GM12878 (cell line): Measurements from ENCODE around the gene CCDC63. TPM values are rescaled to one million over a fixed set of nuclear protein-coding genes. Genes with fewer than 3 reads are reported as not detected.

ENCODE experiments used
- BACH1 ChIP-seq: fragments of 450-650 bp; IDR thresholded peaks from 2 replicates; pipeline ENCODE4 v1.6.1; 2017; ENCODE audit warnings: mild to moderate bottlenecking, borderline replicate concordance
- CEBPB ChIP-seq, 2 experiments: fragments of 150-350 bp in 1 of 2; IDR thresholded peaks; 2 replicates each; pipeline ENCODE4 v1.6.1; 2012 to 2014; ENCODE audit warnings: low read depth in 2 of 2, low read length in 2 of 2, borderline replicate concordance in 1 of 2, inconsistent platforms in 1 of 2
- FOXM1 ChIP-seq: IDR thresholded peaks from 2 replicates; pipeline ENCODE4 v1.6.1; 2012; ENCODE audit warnings: low read depth, mild to moderate bottlenecking, inconsistent platforms, low read length, moderate library complexity
- GATAD2B ChIP-seq: fragments of 450-650 bp; conservative IDR thresholded peaks from 2 replicates; pipeline ENCODE4 v1.6.1; 2017; ENCODE audit warnings: low read depth, mild to moderate bottlenecking, moderate library complexity
- IRF5 ChIP-seq: fragments of 450-650 bp; IDR thresholded peaks from 2 replicates; pipeline ENCODE4 v1.6.1; 2017; ENCODE audit warnings: borderline replicate concordance
- MLLT1 ChIP-seq: fragments of 450-650 bp; IDR thresholded peaks from 2 replicates; pipeline ENCODE4 v1.6.1; 2016; ENCODE audit warnings: mild to moderate bottlenecking
- PAX5 ChIP-seq: IDR thresholded peaks from 2 replicates; pipeline ENCODE4 v1.6.1; 2011; ENCODE audit warnings: low read depth, low read length, borderline replicate concordance
- POLR2A ChIP-seq: IDR thresholded peaks from 2 replicates; pipeline ENCODE4 v1.6.1; 2011; ENCODE audit warnings: low read depth, mild to moderate bottlenecking, low read length
- POLR2AphosphoS2 ChIP-seq: IDR thresholded peaks from 2 replicates; pipeline ENCODE4 v1.6.1; 2011; ENCODE audit warnings: low read depth, mild to moderate bottlenecking, low read length, improper control_type of control experiment, moderate library complexity
- STAT1 ChIP-seq: fragments of 450-650 bp; conservative IDR thresholded peaks from 2 replicates; pipeline ENCODE4 v1.6.1; 2014; ENCODE audit warnings: antibody characterized with exemption, mild to moderate bottlenecking
- TARDBP ChIP-seq: IDR thresholded peaks from 2 replicates; pipeline ENCODE4 v1.6.1; 2016; ENCODE audit warnings: borderline replicate concordance
- TCF3 ChIP-seq: IDR thresholded peaks from 2 replicates; pipeline ENCODE4 v1.6.1; 2012; ENCODE audit warnings: low read depth, mild to moderate bottlenecking, low read length, borderline replicate concordance; ENCODE audit not compliant: insufficient read depth
- polyA plus RNA-seq, 11 experiments: library from polyadenylated mRNA; depleted of rRNA in 4 of 11; unstranded in 6 of 11; stranded (reverse) in 5 of 11; fragments of >200 nt; fragmentation: Nextera tagmentation in 4 of 11; fragmentation: Illumina TruSeq in 1 of 11; extraction: Ambion mirVana in 4 of 11; extraction: Trizol in 1 of 11; gene quantifications; 1 replicate in 1 of 11; 2 replicates in 10 of 11; pipeline versions ENCODE4 v1.2.1 to v1.2.3, GENCODE V29; 2011 to 2016; ENCODE audit warnings: inconsistent platforms in 2 of 11, missing spikeins in 2 of 11, low read depth in 1 of 11
- total RNA-seq, 4 experiments: library from RNA; depleted of rRNA in 3 of 4; stranded (reverse); fragments of >200 nt in 3 of 4; fragmentation: Illumina TruSeq in 1 of 4; extraction: Trizol in 1 of 4; gene quantifications; 2 replicates each; pipeline versions ENCODE4 v1.2.1 to v1.2.3, GENCODE V29; 2013 to 2021
- TF ChIP-seq, protein P1 (sequence below), 3 experiments: IDR thresholded peaks in 2 of 3; conservative IDR thresholded peaks in 1 of 3; 2 replicates each; pipeline ENCODE4 v1.5.1; 2011; ENCODE audit warnings: low read depth in 3 of 3, low read length in 3 of 3, mild to moderate bottlenecking in 3 of 3, control low read depth in 2 of 3, moderate library complexity in 2 of 3, inconsistent platforms in 1 of 3, mixed read lengths in 1 of 3; ENCODE audit not compliant: control insufficient read depth in 2 of 3, insufficient read depth in 1 of 3; ENCODE audit errors: extremely low read depth in 1 of 3
- TF ChIP-seq, protein P2 (sequence below): fragments of 450-650 bp; IDR thresholded peaks from 2 replicates; pipeline ENCODE4 v1.6.1; 2016; ENCODE audit warnings: mild to moderate bottlenecking, moderate library complexity, borderline replicate concordance
- TF ChIP-seq, protein P3 (sequence below): fragments of 450-650 bp; IDR thresholded peaks from 2 replicates; pipeline ENCODE4 v1.6.1; 2016; ENCODE audit warnings: mild to moderate bottlenecking
- TF ChIP-seq, protein P4 (sequence below): fragments of 450-650 bp; IDR thresholded peaks from 2 replicates; pipeline ENCODE4 v1.6.1; 2017; ENCODE audit warnings: mild to moderate bottlenecking, low read depth, inconsistent platforms; ENCODE audit not compliant: poor library complexity, severe bottlenecking

CCDC63 gene
- total and polyA plus RNA-seq, 10 of the 15 experiments (the other 5 are each of a cell fraction or from before 2014, with no cell fraction given) = not detected

- TF ChIP-seq STAT1 = peak; percentile 82; the same call in 1 of the 2 replicates
- TF ChIP-seq POLR2A = no peak
- TF ChIP-seq, protein P1, sequence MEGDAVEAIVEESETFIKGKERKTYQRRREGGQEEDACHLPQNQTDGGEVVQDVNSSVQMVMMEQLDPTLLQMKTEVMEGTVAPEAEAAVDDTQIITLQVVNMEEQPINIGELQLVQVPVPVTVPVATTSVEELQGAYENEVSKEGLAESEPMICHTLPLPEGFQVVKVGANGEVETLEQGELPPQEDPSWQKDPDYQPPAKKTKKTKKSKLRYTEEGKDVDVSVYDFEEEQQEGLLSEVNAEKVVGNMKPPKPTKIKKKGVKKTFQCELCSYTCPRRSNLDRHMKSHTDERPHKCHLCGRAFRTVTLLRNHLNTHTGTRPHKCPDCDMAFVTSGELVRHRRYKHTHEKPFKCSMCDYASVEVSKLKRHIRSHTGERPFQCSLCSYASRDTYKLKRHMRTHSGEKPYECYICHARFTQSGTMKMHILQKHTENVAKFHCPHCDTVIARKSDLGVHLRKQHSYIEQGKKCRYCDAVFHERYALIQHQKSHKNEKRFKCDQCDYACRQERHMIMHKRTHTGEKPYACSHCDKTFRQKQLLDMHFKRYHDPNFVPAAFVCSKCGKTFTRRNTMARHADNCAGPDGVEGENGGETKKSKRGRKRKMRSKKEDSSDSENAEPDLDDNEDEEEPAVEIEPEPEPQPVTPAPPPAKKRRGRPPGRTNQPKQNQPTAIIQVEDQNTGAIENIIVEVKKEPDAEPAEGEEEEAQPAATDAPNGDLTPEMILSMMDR (IDR thresholded peaks at IDR 0.05 in 2 of 3, conservative IDR thresholded peaks at IDR 0.05 in 1 of 3; ENCODE audit: control insufficient read depth in 2 of 3, extremely low read depth in 1 of 3, insufficient read depth in 1 of 3, low read depth in 3 of 3, low read length in 3 of 3) = peak; percentile 89 to 99 (median 97)
- peak; percentile 86 for TF ChIP-seq MLLT1
- TF ChIP-seq IRF5 = no peak
- TF ChIP-seq, protein P2, sequence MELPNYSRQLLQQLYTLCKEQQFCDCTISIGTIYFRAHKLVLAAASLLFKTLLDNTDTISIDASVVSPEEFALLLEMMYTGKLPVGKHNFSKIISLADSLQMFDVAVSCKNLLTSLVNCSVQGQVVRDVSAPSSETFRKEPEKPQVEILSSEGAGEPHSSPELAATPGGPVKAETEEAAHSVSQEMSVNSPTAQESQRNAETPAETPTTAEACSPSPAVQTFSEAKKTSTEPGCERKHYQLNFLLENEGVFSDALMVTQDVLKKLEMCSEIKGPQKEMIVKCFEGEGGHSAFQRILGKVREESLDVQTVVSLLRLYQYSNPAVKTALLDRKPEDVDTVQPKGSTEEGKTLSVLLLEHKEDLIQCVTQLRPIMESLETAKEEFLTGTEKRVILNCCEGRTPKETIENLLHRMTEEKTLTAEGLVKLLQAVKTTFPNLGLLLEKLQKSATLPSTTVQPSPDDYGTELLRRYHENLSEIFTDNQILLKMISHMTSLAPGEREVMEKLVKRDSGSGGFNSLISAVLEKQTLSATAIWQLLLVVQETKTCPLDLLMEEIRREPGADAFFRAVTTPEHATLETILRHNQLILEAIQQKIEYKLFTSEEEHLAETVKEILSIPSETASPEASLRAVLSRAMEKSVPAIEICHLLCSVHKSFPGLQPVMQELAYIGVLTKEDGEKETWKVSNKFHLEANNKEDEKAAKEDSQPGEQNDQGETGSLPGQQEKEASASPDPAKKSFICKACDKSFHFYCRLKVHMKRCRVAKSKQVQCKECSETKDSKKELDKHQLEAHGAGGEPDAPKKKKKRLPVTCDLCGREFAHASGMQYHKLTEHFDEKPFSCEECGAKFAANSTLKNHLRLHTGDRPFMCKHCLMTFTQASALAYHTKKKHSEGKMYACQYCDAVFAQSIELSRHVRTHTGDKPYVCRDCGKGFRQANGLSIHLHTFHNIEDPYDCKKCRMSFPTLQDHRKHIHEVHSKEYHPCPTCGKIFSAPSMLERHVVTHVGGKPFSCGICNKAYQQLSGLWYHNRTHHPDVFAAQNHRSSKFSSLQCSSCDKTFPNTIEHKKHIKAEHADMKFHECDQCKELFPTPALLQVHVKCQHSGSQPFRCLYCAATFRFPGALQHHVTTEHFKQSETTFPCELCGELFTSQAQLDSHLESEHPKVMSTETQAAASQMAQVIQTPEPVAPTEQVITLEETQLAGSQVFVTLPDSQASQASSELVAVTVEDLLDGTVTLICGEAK = no peak
- TF ChIP-seq BACH1 = no peak
- TF ChIP-seq, protein P3, sequence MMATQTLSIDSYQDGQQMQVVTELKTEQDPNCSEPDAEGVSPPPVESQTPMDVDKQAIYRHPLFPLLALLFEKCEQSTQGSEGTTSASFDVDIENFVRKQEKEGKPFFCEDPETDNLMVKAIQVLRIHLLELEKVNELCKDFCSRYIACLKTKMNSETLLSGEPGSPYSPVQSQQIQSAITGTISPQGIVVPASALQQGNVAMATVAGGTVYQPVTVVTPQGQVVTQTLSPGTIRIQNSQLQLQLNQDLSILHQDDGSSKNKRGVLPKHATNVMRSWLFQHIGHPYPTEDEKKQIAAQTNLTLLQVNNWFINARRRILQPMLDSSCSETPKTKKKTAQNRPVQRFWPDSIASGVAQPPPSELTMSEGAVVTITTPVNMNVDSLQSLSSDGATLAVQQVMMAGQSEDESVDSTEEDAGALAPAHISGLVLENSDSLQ = peak; percentile 37; the same call in 1 of the 2 replicates
- no peak for TF ChIP-seq PAX5
- TF ChIP-seq TCF3 = no peak
- TF ChIP-seq, protein P4, sequence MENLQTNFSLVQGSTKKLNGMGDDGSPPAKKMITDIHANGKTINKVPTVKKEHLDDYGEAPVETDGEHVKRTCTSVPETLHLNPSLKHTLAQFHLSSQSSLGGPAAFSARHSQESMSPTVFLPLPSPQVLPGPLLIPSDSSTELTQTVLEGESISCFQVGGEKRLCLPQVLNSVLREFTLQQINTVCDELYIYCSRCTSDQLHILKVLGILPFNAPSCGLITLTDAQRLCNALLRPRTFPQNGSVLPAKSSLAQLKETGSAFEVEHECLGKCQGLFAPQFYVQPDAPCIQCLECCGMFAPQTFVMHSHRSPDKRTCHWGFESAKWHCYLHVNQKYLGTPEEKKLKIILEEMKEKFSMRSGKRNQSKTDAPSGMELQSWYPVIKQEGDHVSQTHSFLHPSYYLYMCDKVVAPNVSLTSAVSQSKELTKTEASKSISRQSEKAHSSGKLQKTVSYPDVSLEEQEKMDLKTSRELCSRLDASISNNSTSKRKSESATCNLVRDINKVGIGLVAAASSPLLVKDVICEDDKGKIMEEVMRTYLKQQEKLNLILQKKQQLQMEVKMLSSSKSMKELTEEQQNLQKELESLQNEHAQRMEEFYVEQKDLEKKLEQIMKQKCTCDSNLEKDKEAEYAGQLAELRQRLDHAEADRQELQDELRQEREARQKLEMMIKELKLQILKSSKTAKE = peak; percentile 50
- TF ChIP-seq CEBPB (IDR thresholded peaks at IDR 0.05; ENCODE audit: borderline replicate concordance in 1 of 2, low read depth in 2 of 2, low read length in 2 of 2) = peak in 1 of 2 experiments; percentile 94; a peak in 2 of 4 replicates
- TF ChIP-seq FOXM1 = peak; percentile 69; the same call in 1 of the 2 replicates
- no peak for TF ChIP-seq POLR2AphosphoS2
- no peak; the same call in 1 of the 2 replicates for TF ChIP-seq GATAD2B
- no peak for TF ChIP-seq TARDBP
Observed at GRCh38 chr12:110826592-110827200, 20.1 kb upstream of the CCDC63 start (continued).
